H1 (cell line): ENCODE measurements around the gene NAT10. TPM values are rescaled to one million over a fixed set of nuclear protein-coding genes. Genes with fewer than 3 reads are reported as not detected.

Experiments used
- ASH2L ChIP-seq: fragments of 200-600, 300-600 bp; sonication (generic); IDR thresholded peaks from one replicate; pipeline ENCODE4 v1.7.1; 2017; ENCODE audit warnings: low read length
- CEBPB ChIP-seq: IDR thresholded peaks from 2 replicates; pipeline ENCODE4 v1.6.1; 2012; ENCODE audit warnings: low read depth, low read length
- GTF2F1 ChIP-seq: IDR thresholded peaks from 2 replicates; pipeline ENCODE4 v1.6.1; 2012; ENCODE audit warnings: low read depth, low read length, improper control_type of control experiment, borderline replicate concordance
- MAFK ChIP-seq: IDR thresholded peaks from 2 replicates; pipeline ENCODE4 v1.6.1; 2012; ENCODE audit warnings: low read depth, mild to moderate bottlenecking, improper control_type of control experiment, low read length
- SAP30 ChIP-seq: fragments of 300-600 bp; sonication (generic); IDR thresholded peaks from 2 replicates; pipeline ENCODE4 v1.7.1; 2012; ENCODE audit warnings: low read length, moderate library complexity, mild to moderate bottlenecking, inconsistent platforms; ENCODE audit not compliant: insufficient read depth, insufficient replicate concordance
- SIX5 ChIP-seq: IDR thresholded peaks from 2 replicates; pipeline ENCODE4 v1.6.1; 2011; ENCODE audit warnings: mild to moderate bottlenecking, low read depth, low read length
- TCF12 ChIP-seq: IDR thresholded peaks from 2 replicates; pipeline ENCODE4 v1.6.1; 2011; ENCODE audit warnings: low read depth, mild to moderate bottlenecking, low read length
- polyA plus RNA-seq, 7 experiments: library from polyadenylated mRNA; depleted of rRNA in 3 of 7; stranded (reverse) in 5 of 7; unstranded in 2 of 7; fragments of >200 nt in 5 of 7; fragments of 200-250 nt in 2 of 7; gene quantifications; 1 replicate in 5 of 7; 2 replicates in 1 of 7; 4 replicates in 1 of 7; pipeline versions ENCODE4 v1.2.1 to v1.2.3, GENCODE V29; 2011 to 2013; ENCODE audit warnings: missing spikeins in 2 of 7, mixed read lengths in 2 of 7
- total RNA-seq: library from RNA; stranded (reverse); fragmentation: NEBNext Ultra II Directional; extraction: Animal tissue kit (Norgen Biotek cat#: 25700); gene quantifications from 2 replicates; pipeline ENCODE4 v1.2.1, GENCODE V29; 2021
- TF ChIP-seq, protein P1 (sequence below): fragments of 300-600 bp; sonication (generic); IDR thresholded peaks from 2 replicates; pipeline ENCODE4 v1.7.1; 2012; ENCODE audit warnings: low read length, moderate library complexity, mild to moderate bottlenecking, inconsistent platforms; ENCODE audit not compliant: insufficient replicate concordance
- TF ChIP-seq, protein P2 (sequence below): IDR thresholded peaks from 2 replicates; pipeline ENCODE4 v1.6.1; 2011; ENCODE audit warnings: low read length, improper control_type of control experiment

The NAT10 gene
- total and polyA plus RNA-seq, 2 of the 8 experiments (the other 6 are each of a cell fraction or from before 2014, with no cell fraction given): 66.3 to 89.6 TPM

- TF ChIP-seq SAP30 (no peak), SIX5 (no peak), ASH2L (no peak), CEBPB (no peak), MAFK (no peak), GTF2F1 (no peak), TCF12 (no peak)
- TF ChIP-seq, protein P1, sequence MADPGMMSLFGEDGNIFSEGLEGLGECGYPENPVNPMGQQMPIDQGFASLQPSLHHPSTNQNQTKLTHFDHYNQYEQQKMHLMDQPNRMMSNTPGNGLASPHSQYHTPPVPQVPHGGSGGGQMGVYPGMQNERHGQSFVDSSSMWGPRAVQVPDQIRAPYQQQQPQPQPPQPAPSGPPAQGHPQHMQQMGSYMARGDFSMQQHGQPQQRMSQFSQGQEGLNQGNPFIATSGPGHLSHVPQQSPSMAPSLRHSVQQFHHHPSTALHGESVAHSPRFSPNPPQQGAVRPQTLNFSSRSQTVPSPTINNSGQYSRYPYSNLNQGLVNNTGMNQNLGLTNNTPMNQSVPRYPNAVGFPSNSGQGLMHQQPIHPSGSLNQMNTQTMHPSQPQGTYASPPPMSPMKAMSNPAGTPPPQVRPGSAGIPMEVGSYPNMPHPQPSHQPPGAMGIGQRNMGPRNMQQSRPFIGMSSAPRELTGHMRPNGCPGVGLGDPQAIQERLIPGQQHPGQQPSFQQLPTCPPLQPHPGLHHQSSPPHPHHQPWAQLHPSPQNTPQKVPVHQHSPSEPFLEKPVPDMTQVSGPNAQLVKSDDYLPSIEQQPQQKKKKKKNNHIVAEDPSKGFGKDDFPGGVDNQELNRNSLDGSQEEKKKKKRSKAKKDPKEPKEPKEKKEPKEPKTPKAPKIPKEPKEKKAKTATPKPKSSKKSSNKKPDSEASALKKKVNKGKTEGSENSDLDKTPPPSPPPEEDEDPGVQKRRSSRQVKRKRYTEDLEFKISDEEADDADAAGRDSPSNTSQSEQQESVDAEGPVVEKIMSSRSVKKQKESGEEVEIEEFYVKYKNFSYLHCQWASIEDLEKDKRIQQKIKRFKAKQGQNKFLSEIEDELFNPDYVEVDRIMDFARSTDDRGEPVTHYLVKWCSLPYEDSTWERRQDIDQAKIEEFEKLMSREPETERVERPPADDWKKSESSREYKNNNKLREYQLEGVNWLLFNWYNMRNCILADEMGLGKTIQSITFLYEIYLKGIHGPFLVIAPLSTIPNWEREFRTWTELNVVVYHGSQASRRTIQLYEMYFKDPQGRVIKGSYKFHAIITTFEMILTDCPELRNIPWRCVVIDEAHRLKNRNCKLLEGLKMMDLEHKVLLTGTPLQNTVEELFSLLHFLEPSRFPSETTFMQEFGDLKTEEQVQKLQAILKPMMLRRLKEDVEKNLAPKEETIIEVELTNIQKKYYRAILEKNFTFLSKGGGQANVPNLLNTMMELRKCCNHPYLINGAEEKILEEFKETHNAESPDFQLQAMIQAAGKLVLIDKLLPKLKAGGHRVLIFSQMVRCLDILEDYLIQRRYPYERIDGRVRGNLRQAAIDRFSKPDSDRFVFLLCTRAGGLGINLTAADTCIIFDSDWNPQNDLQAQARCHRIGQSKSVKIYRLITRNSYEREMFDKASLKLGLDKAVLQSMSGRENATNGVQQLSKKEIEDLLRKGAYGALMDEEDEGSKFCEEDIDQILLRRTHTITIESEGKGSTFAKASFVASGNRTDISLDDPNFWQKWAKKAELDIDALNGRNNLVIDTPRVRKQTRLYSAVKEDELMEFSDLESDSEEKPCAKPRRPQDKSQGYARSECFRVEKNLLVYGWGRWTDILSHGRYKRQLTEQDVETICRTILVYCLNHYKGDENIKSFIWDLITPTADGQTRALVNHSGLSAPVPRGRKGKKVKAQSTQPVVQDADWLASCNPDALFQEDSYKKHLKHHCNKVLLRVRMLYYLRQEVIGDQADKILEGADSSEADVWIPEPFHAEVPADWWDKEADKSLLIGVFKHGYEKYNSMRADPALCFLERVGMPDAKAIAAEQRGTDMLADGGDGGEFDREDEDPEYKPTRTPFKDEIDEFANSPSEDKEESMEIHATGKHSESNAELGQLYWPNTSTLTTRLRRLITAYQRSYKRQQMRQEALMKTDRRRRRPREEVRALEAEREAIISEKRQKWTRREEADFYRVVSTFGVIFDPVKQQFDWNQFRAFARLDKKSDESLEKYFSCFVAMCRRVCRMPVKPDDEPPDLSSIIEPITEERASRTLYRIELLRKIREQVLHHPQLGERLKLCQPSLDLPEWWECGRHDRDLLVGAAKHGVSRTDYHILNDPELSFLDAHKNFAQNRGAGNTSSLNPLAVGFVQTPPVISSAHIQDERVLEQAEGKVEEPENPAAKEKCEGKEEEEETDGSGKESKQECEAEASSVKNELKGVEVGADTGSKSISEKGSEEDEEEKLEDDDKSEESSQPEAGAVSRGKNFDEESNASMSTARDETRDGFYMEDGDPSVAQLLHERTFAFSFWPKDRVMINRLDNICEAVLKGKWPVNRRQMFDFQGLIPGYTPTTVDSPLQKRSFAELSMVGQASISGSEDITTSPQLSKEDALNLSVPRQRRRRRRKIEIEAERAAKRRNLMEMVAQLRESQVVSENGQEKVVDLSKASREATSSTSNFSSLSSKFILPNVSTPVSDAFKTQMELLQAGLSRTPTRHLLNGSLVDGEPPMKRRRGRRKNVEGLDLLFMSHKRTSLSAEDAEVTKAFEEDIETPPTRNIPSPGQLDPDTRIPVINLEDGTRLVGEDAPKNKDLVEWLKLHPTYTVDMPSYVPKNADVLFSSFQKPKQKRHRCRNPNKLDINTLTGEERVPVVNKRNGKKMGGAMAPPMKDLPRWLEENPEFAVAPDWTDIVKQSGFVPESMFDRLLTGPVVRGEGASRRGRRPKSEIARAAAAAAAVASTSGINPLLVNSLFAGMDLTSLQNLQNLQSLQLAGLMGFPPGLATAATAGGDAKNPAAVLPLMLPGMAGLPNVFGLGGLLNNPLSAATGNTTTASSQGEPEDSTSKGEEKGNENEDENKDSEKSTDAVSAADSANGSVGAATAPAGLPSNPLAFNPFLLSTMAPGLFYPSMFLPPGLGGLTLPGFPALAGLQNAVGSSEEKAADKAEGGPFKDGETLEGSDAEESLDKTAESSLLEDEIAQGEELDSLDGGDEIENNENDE: no peak
- TF ChIP-seq, protein P2, sequence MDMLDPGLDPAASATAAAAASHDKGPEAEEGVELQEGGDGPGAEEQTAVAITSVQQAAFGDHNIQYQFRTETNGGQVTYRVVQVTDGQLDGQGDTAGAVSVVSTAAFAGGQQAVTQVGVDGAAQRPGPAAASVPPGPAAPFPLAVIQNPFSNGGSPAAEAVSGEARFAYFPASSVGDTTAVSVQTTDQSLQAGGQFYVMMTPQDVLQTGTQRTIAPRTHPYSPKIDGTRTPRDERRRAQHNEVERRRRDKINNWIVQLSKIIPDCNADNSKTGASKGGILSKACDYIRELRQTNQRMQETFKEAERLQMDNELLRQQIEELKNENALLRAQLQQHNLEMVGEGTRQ: no peak
Measured at GRCh38 chr11:34192481-34193401, 87.3 kb downstream of the NAT10 start (continued).
